ENCODE results near the gene ITGA7. TPM values are rescaled to one million over a fixed set of nuclear protein-coding genes. Genes with fewer than 3 reads are reported as not detected.

ITGA7 gene
- total RNA-seq, 6 donors from 2014 or later, result 4.6 to 30.4 (median 9.0) TPM

DNA sequence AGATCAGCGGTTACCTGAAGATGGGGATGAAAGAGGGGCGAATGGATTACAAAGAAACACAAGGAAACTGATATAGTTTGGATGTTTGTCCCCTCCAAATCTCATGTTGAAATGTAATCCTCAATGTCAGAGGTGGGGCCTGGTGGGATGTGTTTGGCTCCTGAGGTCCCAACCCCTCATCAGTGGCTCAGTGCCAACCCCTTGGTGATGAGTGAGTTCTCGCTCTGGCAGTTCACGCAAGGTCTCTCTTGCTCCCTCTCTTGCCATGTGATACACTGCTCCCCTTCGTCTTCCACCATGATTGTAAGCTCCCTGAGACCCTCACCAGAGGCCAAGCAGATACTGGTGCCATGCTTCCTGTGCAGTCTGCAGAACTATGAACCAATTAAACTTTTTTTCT lies 28.0 kb downstream of the ITGA7 start:
- Histone ChIP-seq H3K4me3 (no peak overlapping the region), H3K9me3 (no peaks in the 10 kb centered on the region), H3K4me1 (peaks cover 7 to 16% (median 14%) of the 10 kb centered on the region in 4 donors), H3K27me3 (no peaks in the 10 kb centered on the region), H3K27ac (no peak overlapping the region), H3K36me3 (no peaks in the 10 kb centered on the region)
- ATAC-seq (ENCODE audit: low FRiP score in 2 of 2), result no peak
- no peak for DNase-seq
- 80 to 88% methylated on average over 5 of the region's 5 CpGs for WGBS, 2 donors
- no peak for TF ChIP-seq EP300 (IDR thresholded peaks at IDR 0.05)
- TF ChIP-seq CTCF (IDR thresholded peaks at IDR 0.05), result no peak
- TF ChIP-seq POLR2AphosphoS5 (IDR thresholded peaks at IDR 0.05), result no peak
- no peak for TF ChIP-seq POLR2A (IDR thresholded peaks at IDR 0.05)

DNA sequence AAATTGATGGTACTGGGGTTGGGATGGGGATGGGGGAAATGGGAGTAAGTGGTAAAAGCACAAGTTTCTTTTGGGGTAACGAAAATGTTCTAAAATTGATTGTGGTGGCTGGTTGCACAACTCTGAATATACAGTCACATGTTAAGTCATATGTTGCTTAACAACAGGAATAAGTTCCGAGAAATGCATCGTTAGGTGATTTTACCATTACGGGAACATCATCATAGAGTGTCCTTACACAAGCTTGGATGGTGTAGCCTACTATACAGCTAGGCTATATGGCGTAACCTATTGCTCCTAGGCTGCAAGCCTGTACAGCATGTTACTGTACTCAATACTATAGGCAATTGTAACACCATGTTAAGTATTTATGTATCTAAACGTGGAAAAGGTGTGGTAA lies 31.0 kb downstream of the ITGA7 start:
- H3K9me3 ChIP-seq, result no peaks in the 10 kb centered on the region
- no peaks in the 10 kb centered on the region for H3K27me3 ChIP-seq
- H3K4me1 ChIP-seq, result peaks cover 2 to 10% (median 9%) of the 10 kb centered on the region in 4 donors
- no peaks in the 10 kb centered on the region for H3K36me3 ChIP-seq
- DNase-seq (no peak), ATAC-seq (ENCODE audit: low FRiP score in 2 of 2) (peak in 1 of 2 donors; percentile 53)
- TF ChIP-seq CTCF (IDR thresholded peaks at IDR 0.05) (no peak), EP300 (IDR thresholded peaks at IDR 0.05) (peak in 2 of 4 donors; percentile 59 to 89), POLR2A (IDR thresholded peaks at IDR 0.05) (peak in 1 of 4 donors; percentile 15), POLR2AphosphoS5 (IDR thresholded peaks at IDR 0.05) (peak in 1 of 2 donors; percentile 90)
- H3K4me3 ChIP-seq, result no peak overlapping the region
- 45 to 65% methylated on average over 6 of the region's 6 CpGs for WGBS, 2 donors
- H3K27ac ChIP-seq, result peak overlapping the region in 1 of 4 donors; percentile 53

- DNase-seq, result no peak
- WGBS, 2 donors, result 75 to 80% methylated on average over 8 of the region's 8 CpGs
- H3K4me3 ChIP-seq, result no peak overlapping the region
- H3K27ac ChIP-seq, result peak overlapping the region in 1 of 4 donors; percentile 30
- TF ChIP-seq POLR2AphosphoS5 (IDR thresholded peaks at IDR 0.05), result no peak
- TF ChIP-seq POLR2A (IDR thresholded peaks at IDR 0.05), result no peak
- TF ChIP-seq EP300 (IDR thresholded peaks at IDR 0.05), result no peak
- TF ChIP-seq CTCF (IDR thresholded peaks at IDR 0.05), result no peak
- peaks cover 0 to under 1% (median 0%) of the 10 kb centered on the region in 4 donors for H3K4me1 ChIP-seq
- H3K9me3 ChIP-seq, result no peaks in the 10 kb centered on the region
- no peaks in the 10 kb centered on the region for H3K36me3 ChIP-seq
- ATAC-seq (ENCODE audit: low FRiP score in 2 of 2), result peak in 1 of 2 donors; percentile 23
- H3K27me3 ChIP-seq, result no peaks in the 10 kb centered on the region
Measured at GRCh38 chr12:55675666-55676065, 32.0 kb downstream of the ITGA7 start.

DNA sequence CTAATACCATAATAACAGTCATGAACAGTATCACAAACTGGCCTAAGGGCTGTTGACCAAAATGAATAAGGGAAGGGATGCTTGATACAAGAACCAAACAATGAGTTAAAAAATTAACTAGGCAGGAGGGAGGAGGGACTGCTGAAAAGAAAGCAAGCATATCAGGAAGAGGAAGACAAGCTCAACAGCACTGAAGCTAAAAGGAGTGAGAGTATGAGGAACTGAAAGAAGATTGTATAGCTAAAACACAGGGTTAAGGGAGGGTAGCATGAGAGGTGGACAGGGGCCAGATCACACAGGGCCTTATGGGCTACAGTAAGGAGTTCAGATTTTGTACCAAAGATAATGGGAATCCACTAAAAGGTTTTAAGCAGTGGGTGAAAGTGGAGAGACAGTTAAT lies 34.1 kb downstream of the ITGA7 start:
- Histone ChIP-seq H3K9me3 (no peaks in the 10 kb centered on the region), H3K4me1 (no peaks in the 10 kb centered on the region), H3K36me3 (no peaks in the 10 kb centered on the region), H3K27ac (peak overlapping the region in 1 of 4 donors; percentile 6), H3K4me3 (no peak overlapping the region), H3K27me3 (no peaks in the 10 kb centered on the region)
- ATAC-seq (ENCODE audit: low FRiP score in 2 of 2) (peak in 1 of 2 donors; percentile 71), DNase-seq (no peak)
- TF ChIP-seq POLR2AphosphoS5 (IDR thresholded peaks at IDR 0.05), result no peak
- no peak for TF ChIP-seq POLR2A (IDR thresholded peaks at IDR 0.05)
- no peak for TF ChIP-seq EP300 (IDR thresholded peaks at IDR 0.05)
- no peak for TF ChIP-seq CTCF (IDR thresholded peaks at IDR 0.05)

DNA sequence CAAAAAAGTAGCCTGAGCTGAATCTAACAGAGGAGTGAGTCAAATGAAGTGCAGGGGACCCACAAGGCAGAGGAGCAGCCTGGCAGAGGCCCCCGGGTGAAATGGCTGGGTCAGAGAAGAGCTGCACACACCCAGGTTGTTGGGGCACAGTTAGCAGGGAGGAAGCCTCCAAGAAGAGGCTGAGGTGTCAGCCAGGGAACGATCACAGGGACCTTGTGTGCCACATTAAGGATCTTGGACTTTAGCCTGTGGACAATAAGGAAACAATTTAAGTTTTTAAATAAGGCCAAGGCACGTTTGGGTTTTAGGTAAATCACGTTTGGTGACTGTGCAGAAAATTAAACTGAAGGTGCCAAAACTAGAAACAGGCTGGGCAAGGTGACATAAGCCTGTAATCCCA lies 36.0 kb downstream of the ITGA7 start:
- TF ChIP-seq EP300 (IDR thresholded peaks at IDR 0.05), result no peak
- TF ChIP-seq CTCF (IDR thresholded peaks at IDR 0.05), result no peak
- no peak for TF ChIP-seq POLR2AphosphoS5 (IDR thresholded peaks at IDR 0.05)
- TF ChIP-seq POLR2A (IDR thresholded peaks at IDR 0.05), result no peak
- Histone ChIP-seq H3K9me3 (no peaks in the 10 kb centered on the region), H3K4me1 (no peaks in the 10 kb centered on the region), H3K4me3 (no peak overlapping the region), H3K27me3 (no peaks in the 10 kb centered on the region), H3K27ac (no peak overlapping the region), H3K36me3 (no peaks in the 10 kb centered on the region)
- DNase-seq, result no peak
- 61 to 69% methylated on average over 4 of the region's 4 CpGs for WGBS, 2 donors
- ATAC-seq (ENCODE audit: low FRiP score in 2 of 2), result no peak

Data from upper lobe of left lung (tissue), 6 donors.